AG04450 (cell line): ENCODE measurements around the gene LRRN4. TPM values are rescaled to one million over a fixed set of nuclear protein-coding genes. Genes with fewer than 3 reads are reported as not detected.

Experiments used
- CTCF ChIA-PET: fragments of 300-600, 350-600 bp; formaldehyde crosslinking; extraction: SDS; loops from one replicate; lab custom pipeline; 2022; ENCODE audit warnings: antibody characterized with exemption, inconsistent platforms; lab: Charles Lee
- POLR2A ChIA-PET: fragments of 350-600 bp; formaldehyde crosslinking; extraction: SDS; loops from one replicate; lab custom pipeline; 2021; ENCODE audit warnings: antibody characterized with exemption, inconsistent platforms; lab: Yijun Ruan, JAX
- DNase-seq: peaks from one replicate; pipeline ENCODE4 v3.0.0-alpha.2; 2011; ENCODE audit warnings: low read depth, low spot score
- H3K27ac ChIP-seq: one replicate; pipeline ENCODE4 v1.5.1; 2012; ENCODE audit warnings: low read depth, low read length, control low read depth
- H3K27me3 ChIP-seq: one replicate; pipeline ENCODE4 v1.6.0; 2012; ENCODE audit warnings: low read length; ENCODE audit not compliant: control insufficient read depth, insufficient read depth
- H3K4me3 ChIP-seq: 2 replicates; pipeline ENCODE4 v1.5.1; 2011; ENCODE audit warnings: mild to moderate bottlenecking, low read depth, low read length, control low read depth
- H3K9me3 ChIP-seq: 2 replicates; pipeline ENCODE4 v1.5.1; 2012; ENCODE audit warnings: low read length; ENCODE audit not compliant: control insufficient read depth, insufficient read depth
- CTCF ChIP-seq: IDR thresholded peaks from 2 replicates; pipeline ENCODE4 v1.5.1; 2011; ENCODE audit warnings: low read depth, low read length, control low read depth, inconsistent platforms
- polyA plus RNA-seq: library from polyadenylated mRNA; depleted of rRNA; stranded (reverse); fragments of >200 nt; gene quantifications from 2 replicates; pipeline ENCODE4 v1.2.3, GENCODE V29; 2011

LRRN4 gene
- polyA plus RNA-seq, 1 experiment, result 0.02 TPM

- CTCF ChIA-PET, result interaction anchor here (0.9 to 1.4 kb wide), 2 partner anchors 50 to 499 kb away, joined by 4 to 5 read pairs; no protein-coding TSS in a partner anchor
- POLR2A ChIA-PET, result no interaction called here
- Histone ChIP-seq H3K4me3 (no peak overlapping the region), H3K27ac (no peak overlapping the region), H3K9me3 (peaks cover 4% of the 10 kb centered on the region; the same call in 1 of the 2 replicates), H3K27me3 (no peaks in the 10 kb centered on the region)
- no peak for DNase-seq
- no peak for TF ChIP-seq CTCF
Measured at GRCh38 chr20:6028818-6029217, 25.0 kb downstream of the LRRN4 start.

GRCh38 chr20:6026051-6026450 lies 27.8 kb downstream of the LRRN4 start:
- no peak overlapping the region for H3K4me3 ChIP-seq
- no peak overlapping the region for H3K27ac ChIP-seq
- peak; percentile 11 for DNase-seq
- TF ChIP-seq CTCF, result no peak
- POLR2A ChIA-PET, result no interaction called here
- no peaks in the 10 kb centered on the region for H3K27me3 ChIP-seq
- CTCF ChIA-PET, result no interaction called here
- peaks cover 4% of the 10 kb centered on the region; the same call in 1 of the 2 replicates for H3K9me3 ChIP-seq

- Histone ChIP-seq H3K27ac (no peak overlapping the region), H3K9me3 (peaks cover 4% of the 10 kb centered on the region; the same call in 1 of the 2 replicates), H3K4me3 (no peak overlapping the region), H3K27me3 (no peaks in the 10 kb centered on the region)
- ChIA-PET POLR2A (no interaction called here), CTCF (no interaction called here)
- DNase-seq, result no peak
- no peak for TF ChIP-seq CTCF
Measured at GRCh38 chr20:6024768-6025167, 29.1 kb downstream of the LRRN4 start.

GRCh38 chr20:6017880-6018279 lies 36.0 kb downstream of the LRRN4 start:
- DNase-seq, result no peak
- POLR2A ChIA-PET, result no interaction called here
- CTCF ChIA-PET, result interaction anchor here (0.6 kb wide), 1 partner anchor 60 kb away, joined by 3 read pairs; no protein-coding TSS in a partner anchor
- H3K4me3 ChIP-seq, result no peak overlapping the region
- no peaks in the 10 kb centered on the region for H3K27me3 ChIP-seq
- H3K27ac ChIP-seq, result no peak overlapping the region
- H3K9me3 ChIP-seq, result no peaks in the 10 kb centered on the region
- TF ChIP-seq CTCF, result no peak

GRCh38 chr20:6017467-6017866 lies 36.4 kb downstream of the LRRN4 start:
- CTCF ChIA-PET, result interaction anchor here (0.6 kb wide), 1 partner anchor 61 kb away, joined by 3 read pairs; no protein-coding TSS in a partner anchor

More at GRCh38 chr20:6017467-6017866, 36.4 kb downstream of the LRRN4 start:
- DNase-seq, result no peak
- Histone ChIP-seq H3K27ac (no peak overlapping the region), H3K9me3 (no peaks in the 10 kb centered on the region), H3K27me3 (no peaks in the 10 kb centered on the region), H3K4me3 (no peak overlapping the region)
- no peak for TF ChIP-seq CTCF
- POLR2A ChIA-PET, result no interaction called here
